GM19395 (cell line): ENCODE results near the gene SS18L1.
"Not testable (repeated sequence)": the region's sequence is repeated elsewhere in the genome, so short reads cannot be mapped to it uniquely, and the experiment has no call there.

ENCODE experiments used
- ATAC-seq: cut with Tn5 transposase; IDR thresholded peaks from one replicate; pipeline ENCODE4 v1.9.1; 2021; ENCODE audit warnings: mild to moderate bottlenecking, moderate library complexity; ENCODE audit not compliant: unreplicated experiment

Gene SS18L1, protein sequence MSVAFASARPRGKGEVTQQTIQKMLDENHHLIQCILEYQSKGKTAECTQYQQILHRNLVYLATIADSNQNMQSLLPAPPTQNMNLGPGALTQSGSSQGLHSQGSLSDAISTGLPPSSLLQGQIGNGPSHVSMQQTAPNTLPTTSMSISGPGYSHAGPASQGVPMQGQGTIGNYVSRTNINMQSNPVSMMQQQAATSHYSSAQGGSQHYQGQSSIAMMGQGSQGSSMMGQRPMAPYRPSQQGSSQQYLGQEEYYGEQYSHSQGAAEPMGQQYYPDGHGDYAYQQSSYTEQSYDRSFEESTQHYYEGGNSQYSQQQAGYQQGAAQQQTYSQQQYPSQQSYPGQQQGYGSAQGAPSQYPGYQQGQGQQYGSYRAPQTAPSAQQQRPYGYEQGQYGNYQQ

GRCh38 chr20:62143081-62143956, at the start of gene SS18L1, which contains the start of gene PSMA7:
TSS of gene SS18L1 (plus strand) at chr20:62143769. CDS start at chr20:62143821, 52 bp downstream.
TSS of gene PSMA7 (minus strand) at chr20:62143394. CDS start at chr20:62143303, 91 bp downstream.
- ATAC-seq: peak; percentile 72

DNA sequence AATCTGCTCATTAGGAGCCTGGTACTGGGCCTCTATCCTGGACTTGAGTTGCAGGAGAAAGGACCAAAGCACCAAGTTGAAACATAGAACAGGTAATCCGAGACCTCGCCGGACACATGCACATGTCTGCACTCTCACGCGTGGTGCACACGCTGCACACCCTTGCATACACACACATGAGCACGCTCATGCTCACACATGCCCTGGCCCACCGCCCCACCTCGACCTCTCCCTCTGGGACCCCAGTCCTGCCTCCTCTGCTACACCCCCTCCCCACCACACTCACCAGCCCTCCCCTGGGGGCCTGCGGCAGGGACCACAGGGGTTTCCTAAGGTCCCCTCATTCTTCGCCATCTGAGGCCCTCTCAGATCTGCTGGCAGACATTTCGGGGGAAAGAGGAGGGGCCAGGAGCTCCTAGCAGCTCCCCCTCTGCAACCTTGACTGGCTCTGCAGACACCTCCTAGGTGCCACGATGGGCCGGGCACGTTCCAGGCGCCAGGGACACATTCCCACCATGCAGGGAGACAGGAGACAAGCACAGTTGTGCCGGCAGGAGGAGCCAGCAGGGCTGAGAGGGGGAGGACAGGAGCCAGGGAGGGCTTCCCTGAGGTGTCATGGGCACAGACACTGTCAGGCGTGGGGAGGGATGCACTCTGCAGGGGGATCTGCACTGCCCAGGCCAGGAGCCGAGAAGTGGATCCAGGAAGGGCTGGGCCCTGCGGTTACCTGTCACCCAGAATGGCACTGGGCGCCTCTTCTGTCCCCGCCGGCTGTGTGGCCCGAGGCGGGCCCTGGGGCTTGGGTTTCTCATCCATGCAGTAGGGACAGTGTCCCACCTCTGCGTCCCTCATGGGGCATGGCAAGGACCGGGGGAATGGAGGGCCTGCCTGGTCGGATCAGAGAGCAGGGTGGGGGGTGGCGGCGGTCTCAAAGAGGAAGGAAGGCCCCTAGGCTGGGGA, 46.9 kb upstream of the SS18L1 start:
- no peak for ATAC-seq

- no peak for ATAC-seq
Measured at GRCh38 chr20:62097881-62098407, 45.6 kb upstream of the SS18L1 start.

GRCh38 chr20:62101078-62101477, 42.5 kb upstream of the SS18L1 start:
- ATAC-seq: no peak

GRCh38 chr20:62103508-62104233, 39.9 kb upstream of the SS18L1 start:
- ATAC-seq: no peak

GRCh38 chr20:62104234-62104789, 39.3 kb upstream of the SS18L1 start:
- no peak for ATAC-seq

- ATAC-seq: no peak
Measured at GRCh38 chr20:62104791-62105345, 38.7 kb upstream of the SS18L1 start.

DNA sequence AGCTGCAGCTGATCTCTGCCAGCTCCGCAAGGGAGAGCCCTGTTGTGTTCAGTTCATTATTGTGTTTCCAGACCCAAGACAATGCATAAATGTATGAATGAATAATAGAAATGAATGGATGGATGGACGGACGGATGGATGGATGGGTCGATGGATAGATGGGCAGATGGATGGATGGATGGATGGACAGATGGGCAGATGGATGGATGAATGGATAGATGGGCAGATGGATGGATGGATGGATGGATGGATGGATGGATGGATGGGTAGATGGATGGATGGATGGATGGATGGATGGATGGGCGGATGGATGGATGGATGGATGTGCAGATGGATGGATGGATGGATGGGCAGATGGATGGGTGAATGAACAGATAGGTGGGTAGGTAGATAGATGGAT, 38.0 kb upstream of the SS18L1 start:
- no peak for ATAC-seq

DNA sequence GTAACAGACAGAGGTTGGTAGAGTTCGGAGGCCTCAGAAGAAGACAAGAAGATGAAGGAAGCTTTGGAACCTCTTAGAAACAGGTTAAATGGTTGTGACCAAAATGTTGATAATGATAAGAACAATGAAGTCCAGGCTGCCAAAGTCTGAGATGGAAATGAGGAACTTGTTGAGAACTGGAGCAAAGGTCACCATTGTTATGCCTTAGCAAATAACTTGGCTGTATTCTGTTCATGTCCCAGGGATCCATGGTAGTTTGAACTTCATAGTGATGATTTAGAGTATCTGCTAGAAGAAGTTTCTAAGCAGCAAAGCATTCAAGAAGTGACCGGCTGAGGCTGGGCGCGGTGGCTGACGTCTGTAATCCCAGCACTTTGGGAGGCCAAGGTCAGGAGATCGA, 32.4 kb upstream of the SS18L1 start:
- ATAC-seq: no peak

- ATAC-seq: no peak
Measured at GRCh38 chr20:62112368-62112767, 31.2 kb upstream of the SS18L1 start.

GRCh38 chr20:62114894-62115293, 28.7 kb upstream of the SS18L1 start:
- ATAC-seq: no peak

DNA sequence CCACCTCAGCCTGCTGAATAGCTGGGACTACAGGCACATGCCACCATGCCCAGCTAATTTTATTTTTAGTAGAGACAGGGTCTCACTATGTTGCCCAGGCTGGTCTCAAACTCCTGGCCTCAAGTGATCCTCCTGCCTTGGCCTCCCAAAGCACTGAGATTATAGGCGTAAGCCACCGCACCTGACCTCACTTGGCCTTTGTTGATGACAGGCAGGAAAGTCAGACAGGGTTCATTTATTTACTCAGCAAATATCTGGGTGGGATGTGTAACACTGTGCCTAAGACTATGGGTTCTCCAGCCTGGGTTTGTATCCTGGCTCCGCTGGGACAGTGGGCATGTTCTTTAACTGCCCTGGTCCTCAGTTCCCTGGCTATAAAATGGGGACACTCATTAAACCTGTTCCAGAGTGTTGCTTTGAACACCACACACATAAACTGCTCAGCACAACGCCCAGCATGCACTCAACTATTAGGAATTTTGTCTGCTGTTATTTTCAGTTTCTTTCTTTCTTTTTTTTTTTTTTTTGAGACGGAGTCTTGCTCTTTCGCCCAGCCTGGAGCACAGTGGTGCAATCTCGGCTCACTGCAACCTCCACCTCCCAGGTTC, 27.7 kb upstream of the SS18L1 start:
- ATAC-seq: not testable (repeated sequence)

DNA sequence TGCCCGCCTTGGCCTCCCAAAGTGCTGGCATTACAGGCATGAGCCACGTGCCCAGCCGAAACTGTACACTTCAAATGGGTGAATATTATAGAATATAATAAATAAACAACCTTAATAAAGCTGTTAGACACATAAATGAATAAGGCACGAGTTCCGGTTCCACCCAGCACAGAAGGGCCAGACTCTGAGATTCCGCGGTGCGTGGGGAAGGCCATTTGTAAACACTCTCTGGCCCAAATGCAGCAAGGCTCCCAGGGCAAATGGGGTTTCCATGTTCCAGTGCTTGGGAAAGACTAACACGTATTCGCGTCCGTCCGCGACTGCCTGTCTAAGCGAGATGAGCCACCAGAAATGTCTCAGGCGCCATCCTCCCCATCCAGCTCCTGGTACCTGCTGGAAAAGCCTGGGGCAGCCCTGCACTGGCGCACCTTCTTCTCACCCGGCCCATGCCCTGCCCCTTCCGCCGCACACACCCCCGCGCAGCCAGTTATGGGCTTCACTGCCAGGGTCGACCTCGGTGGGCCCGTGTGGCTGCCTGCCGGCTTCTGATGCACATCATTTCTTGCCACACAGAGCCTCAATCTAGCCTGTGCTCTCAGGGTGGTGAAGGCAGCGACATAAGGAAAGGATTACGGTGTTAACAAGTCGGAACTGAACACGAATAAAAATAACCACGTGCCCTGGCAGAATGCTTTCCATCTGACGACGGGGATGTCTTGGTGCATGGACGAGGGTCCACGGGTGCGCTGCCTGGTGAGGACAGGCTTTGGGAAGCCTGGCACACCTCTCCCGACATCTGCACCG, 26.8 kb upstream of the SS18L1 start:
- no peak for ATAC-seq

DNA sequence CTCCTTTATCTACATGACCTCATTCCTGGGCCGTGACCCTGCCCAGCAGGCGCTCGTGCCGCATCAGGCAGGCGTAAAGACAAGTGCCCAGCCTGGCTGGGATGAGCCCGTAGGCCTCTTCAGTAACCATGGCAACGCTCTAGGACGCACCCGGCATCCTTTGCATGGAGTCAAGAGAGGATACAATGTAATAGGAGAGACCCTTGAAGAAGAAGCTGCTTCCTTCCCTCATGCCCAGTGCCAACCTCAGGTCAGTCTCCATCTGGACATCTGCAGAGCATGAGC, 26.3 kb upstream of the SS18L1 start:
- ATAC-seq: no peak

DNA sequence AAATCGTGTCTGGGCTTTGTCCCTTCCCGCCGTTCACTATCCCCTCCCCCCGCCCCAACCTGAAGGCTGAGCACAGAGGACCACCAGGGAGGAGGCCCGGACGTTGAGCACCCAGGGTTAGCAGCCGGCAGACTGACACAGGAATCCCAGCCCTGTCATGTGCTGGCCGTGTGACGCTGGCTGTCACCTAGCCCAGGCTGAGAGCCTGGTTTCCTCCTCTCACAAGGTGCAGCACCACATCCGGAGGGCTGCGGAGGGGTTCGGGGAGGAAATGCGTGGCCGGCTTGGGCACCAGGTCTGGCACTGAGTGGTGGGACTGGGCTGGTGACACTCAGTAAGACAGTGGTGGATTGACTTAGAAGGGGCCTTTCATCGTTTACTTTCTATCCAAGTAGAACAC, 25.9 kb upstream of the SS18L1 start:
- ATAC-seq: no peak

DNA sequence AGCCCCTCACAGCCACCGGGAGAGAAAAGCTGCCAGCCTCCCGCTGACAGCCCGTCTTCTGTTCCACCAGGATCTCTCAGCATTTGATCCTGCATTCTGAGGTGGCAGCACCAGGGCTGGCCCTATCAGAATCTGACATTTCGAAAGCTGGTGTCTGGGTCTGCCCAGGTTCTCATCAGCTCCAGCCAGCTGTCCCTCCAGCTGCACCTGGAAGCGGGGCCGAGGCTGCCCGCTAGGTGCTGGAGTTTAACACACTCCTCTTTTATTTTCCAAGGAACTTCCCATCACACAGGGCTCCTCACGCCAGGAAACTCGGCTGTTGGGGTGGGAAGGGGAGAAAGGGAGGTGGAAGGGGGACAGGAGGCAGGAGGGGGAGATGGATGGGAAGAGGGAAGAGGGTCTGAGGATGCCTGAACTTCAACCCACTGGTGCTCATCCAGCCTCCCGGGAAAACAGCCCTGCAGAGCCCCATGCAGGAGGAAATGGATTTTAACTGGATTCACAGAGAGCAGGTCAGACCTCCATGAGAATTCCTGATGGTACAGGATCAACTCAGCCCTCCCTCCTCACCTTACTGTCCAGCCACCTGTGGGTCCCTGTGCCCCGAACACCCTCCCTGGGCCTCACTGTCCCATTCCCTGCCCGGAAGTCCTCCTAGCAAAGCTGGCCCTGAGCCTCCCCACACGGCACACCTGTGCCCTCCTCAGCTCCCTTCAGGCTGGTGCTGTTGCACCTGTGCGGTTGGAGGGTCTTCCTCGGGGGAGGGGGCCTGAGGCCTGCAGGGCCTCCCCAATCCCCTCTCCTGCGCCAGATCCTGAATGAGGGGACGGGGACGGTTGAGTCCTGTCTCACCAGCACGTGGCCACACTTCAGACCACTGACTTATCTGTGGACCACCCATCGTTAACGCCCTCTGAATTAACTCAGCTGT, 25.2 kb upstream of the SS18L1 start:
- no peak for ATAC-seq

GRCh38 chr20:62119115-62119514, 24.5 kb upstream of the SS18L1 start:
- no peak for ATAC-seq
